HG03460 (cell line): ENCODE results near the gene FAM163B.

ENCODE experiments used
- ATAC-seq: cut with Tn5 transposase; IDR thresholded peaks from one replicate; pipeline ENCODE4 v1.9.1; 2021; ENCODE audit not compliant: unreplicated experiment

Gene FAM163B

DNA sequence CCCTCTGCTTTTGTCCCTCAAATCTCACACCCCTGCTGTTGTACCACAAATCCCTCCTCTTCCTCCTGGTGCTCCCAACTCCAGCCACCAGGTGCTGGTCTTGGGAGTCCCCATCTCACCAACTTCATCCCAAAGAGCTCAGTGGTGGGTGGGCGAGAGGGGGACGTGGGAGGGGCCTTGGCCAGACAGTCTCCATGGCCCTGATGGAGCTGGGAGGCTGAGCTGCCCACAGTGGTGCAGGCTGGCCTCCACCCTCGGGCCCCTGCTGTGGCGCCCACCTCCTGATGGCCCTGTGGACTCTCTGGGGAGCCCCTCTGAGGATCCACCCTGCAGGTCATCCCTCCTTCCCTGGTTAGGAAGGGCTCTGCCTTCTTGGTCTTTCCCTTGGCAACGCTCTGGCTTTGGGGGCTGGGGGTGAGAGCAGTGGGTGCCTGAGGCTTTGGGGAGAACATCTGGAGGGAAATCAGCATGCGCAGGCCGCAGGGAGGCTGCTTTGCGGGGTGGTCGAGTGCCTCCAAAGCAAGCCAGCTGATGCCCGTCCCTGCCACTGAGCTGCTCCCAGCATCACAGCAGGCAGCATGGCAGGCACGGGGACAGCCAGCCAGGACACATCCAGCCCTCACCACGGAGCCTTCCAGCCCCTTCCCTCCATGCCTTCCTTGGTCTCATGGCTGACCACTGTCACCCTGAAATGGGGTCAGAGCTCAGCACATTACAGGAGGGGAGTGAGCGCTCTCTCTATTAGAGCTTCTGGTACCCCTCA lies 7.6 kb upstream of the FAM163B start:
- ATAC-seq = no peak

DNA sequence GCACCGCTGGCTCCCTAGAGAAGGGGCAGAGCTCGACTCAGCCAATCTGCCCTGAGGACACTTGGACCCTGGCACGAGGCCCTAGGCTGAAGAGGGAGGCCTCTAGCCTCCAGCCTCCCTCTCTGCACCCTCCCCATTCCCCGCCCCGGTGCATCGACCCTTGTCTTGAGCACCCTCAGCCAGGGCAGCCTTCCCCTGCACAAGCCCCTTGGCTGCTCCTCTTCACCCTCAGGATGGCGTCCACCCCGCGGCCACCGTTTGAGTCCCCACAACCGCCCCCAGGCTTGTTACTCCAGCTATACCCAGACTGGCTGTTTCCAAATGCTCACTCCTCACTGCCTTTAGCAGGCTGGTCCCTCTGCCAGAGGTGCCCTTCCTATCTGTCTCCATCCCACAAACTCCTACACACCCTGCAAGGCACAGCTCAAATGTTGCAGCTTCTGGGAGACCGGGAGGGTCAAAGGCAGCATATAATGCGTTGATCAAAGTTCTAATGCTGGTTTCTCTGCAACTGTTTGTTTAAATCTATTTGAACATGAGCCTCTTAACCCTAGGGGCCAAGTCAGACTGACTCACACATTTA lies 6.5 kb upstream of the FAM163B start:
- no peak for ATAC-seq

DNA sequence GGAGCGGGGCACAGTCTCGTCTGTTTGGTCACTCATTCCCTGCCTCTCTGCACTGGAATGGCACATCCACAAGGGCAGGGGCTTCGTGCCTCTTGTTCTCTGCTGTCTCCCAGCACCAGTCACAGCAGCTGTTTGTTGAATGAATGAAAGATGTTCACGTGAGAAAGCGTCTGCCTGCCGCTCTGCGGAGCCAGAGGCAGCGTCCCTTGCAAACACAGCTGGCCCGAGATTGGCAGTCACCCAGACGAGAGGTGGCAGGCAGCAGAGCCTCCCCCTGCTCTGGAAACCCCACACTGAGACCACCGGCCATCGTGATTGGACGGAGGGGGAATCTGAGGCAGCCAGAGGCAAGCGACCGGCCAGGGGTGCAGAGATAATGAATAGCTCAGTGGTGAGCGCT lies 6.0 kb upstream of the FAM163B start:
- ATAC-seq = no peak

DNA sequence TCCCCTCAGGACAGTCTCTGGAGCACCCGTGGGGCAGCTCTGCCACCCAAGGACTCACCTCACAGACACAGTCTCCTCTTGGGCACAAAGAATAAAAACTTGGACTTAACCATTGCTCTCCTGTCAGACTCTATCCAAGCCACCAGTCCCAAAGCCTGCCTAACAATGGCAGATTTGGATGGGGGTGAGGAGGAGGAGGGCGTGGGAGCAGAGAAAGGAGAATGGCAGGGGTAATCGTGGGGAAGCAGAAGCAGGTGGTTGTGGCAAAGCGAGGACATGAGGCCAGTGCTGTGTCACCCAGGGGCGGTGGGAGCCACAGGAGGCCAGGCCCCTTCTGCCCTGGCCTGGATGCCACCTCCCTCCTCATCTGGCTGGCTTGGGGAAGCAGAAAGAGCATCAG lies 5.5 kb upstream of the FAM163B start:
- no peak for ATAC-seq

DNA sequence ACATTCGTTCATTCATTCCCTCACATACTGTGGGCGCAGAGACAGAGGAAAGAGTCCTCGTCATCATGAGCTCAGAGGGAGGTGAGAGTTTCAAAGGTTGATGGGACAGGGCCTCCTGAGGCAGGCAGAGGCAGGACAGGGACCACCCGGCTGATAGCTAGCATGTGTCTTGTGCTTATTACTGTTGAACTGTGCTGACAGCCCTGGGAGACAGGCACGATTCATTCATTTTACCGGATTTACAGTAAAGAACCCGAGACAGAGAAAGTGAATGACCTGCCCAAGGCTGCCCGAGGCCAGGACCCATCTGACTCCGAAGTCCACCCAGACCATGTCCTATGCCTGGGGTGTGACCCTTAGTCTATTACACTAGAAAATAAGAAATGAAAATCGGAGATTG lies 4.9 kb upstream of the FAM163B start:
- no peak for ATAC-seq

DNA sequence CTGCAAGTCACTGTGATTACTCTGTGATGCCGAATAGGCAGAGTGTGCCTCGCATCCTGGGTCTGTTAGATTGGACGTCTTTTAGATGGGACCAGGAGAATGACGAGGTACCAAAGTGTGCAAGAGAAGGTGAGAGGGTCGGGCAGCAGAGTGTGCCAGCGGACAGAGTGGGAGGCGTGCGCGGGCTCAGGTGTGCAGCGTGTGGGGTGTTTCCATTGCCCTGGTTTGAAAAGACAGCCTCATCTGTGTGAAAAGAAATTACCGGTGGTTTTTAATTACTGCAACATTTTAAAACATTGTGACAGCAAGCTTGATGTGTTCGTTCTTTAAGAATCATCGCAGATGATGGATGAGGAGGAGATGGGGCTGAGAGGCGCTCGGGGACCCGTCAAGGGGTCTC lies 4.2 kb upstream of the FAM163B start:
- no peak for ATAC-seq

DNA sequence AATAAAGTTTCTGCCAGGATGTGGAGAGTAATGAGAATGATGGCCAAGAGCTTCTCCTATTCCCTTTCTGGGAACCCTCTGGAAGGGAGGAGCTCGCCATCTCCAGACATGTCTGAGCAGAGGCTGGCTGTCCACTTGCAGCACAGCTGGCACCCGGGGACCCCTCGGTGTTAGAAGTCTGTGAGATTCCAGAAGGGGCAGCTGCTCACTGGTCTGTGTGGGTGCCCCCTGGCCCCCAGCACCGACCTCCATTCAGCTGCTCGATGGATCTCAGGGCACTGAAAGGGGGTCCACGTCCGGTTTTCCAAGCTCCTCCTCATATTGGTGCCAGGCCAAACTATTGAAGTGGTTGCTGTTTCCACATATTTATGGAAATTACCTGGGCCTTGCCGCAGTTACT lies 3.6 kb upstream of the FAM163B start:
- ATAC-seq = no peak

DNA sequence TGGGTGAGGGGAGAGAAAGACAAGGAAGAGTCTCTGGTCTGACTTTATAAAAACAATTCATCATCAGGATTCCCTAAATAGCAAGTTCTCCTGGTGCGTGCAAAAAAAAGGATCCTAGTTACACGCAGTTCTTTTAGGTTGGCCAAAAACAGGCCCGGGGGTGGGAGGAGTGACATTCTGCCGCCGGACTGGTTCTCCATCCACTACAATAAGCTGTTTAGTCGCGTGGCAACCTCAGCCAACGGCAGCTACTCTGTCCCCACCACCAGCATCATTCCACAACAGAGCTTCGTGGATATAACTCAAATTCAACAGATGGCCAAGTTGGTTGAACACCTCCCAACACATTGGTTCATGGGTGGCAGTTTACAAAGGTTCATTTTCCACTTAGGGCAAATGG lies 2.9 kb upstream of the FAM163B start:
- no peak for ATAC-seq

DNA sequence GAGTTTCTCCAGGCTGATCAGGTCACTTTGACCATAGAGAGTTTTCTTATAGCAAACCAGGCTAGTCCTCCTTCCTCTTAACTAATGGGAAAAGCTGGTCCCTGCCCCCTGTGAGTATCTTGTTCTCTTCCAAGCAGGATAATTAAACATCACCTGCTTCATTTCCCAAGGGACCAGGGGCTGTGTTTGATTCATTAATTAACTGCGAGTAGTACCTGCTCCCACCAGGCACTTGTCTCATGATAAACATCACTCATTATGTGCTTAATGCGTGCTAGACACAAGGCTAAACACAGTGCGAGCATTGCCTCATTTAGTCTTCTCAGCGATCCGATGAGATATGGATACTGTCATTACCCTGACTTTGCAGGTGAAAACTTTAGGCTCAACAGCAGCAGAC lies 1.7 kb upstream of the FAM163B start:
- ATAC-seq = no peak

DNA sequence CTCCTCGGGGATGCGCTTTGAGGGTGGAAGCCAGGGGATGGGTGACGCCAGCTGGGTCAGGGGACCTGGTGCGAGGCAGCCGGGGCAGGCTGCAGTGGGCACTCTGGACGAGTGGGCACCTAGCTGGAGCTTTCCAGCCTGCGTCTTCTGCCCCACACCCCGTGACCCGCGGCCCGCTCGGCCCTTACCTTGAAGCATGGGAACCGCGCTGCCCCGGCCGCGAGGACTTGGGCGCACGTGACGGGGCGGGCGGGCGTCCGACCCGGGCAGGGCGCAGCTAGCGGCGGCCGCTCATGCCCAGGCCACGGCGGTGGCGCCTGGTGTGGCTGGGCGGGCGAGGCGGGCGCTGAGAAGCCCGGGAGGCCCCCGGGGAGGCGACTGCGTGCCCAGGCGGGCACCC lies 300 bp downstream of the FAM163B start:
- no peak for ATAC-seq

DNA sequence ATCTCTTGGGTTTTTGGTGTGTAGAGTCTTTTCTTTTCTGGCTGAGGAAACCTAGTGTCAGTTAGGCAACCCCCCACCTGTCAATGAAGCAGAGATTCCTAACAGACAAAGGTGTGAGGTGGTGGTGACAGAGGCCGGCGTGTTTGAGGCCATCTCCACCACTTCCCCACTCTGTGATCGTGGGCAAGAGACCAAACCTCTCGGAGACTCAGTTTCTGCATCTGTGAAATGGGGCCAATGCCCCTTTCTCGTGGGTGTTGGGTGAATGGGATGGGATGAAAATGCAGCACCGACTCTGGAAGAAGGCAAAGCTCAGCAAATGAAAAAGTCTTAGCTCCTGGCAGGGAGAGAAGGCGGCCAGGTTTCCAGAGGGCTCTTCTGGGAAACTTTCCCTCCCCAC lies 807 bp downstream of the FAM163B start:
- no peak for ATAC-seq

DNA sequence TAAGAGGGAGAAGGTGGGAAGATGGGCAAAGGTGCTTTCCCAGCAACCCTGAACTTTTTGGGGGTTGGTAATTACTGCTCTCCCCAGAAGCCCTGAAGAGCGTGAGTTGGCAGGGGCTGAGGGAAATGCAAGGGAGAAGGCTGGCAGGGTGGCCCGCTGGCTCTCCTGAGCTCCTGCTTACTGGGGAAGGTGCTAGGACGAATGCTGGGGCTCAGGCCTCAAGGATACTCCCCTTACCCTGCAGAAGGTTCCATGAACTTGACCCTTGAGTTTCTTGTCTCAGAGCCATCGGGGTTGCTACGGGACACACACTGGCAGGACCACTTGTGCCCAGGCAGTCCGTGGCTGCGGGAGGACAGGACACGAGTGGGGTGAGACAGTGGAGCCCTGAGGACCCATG lies 1.2 kb downstream of the FAM163B start:
- no peak for ATAC-seq

DNA sequence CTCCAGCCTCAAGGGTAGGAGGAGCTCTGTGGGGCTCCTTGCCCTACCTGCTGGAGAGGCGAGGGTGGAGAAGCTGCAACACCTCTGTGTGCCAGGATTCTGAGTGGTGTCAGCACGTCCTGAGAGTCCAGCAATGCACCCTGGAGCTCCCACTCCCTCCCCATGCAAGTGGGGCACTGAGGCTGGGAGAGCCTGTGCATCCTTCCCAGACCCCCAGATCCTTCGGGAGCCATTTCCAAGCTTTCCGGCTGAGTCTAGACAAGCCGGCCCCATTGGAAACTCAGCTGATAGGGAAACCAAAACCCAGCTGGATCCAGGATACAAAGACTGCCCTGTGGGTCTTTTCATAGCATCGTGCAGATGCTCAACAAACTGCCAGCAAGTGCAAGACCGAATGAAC lies 1.8 kb downstream of the FAM163B start:
- ATAC-seq = no peak

DNA sequence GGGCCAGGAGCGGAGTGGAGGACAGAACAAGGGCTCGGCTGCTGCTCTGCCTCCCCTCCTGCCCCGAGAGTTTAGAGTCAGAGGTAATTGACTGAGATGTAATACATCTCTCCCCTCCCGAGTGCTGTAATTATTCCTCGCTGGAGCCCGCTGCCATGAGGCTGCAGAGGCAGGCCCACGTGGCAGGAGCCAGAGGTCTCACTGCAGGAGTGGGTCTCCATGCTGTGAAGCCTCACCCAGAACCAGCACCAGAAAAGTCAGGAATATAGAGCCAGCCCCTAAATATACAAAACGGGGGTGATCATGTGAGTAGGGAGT lies 2.5 kb downstream of the FAM163B start:
- ATAC-seq = no peak

DNA sequence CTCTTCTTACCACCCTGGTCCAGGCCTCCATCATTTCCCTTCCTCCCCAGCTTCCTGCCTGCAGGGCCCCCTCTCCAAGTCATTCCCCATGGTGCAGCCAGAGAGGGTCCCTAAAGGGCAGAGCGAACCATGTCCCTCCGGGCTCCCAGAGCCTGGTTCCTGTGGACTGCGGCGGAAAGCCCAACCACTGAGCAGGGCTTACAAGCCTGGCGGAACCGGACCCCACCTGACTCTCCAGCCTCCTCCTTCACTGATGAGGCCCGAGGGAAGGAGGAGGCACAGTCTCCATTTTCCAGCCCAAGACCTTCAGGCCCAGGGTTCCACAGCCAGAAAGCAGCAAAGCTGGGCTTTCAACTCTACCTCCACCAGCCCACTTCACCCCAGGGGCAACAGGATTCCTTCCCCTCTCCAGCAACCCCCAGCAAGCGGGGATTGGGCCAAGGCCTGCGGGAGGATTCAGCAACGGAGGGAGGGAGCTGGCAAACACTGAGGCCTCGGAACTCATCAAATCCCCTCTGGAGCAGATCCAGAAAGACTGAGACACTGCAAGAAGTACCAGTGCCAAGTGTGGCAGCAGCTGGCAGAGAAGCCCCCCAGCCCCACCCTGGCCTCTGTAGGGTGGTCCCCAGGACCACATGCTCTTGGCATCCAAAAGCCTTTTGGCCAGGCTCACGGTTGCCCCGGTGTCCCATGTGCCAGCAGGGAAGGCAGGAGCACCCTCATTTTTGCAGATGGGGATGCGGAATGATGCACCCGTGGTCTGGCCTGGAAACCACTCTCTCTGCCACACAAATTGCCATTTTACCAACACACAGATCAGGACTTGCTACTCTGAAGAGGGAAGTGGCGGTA lies 3.1 kb downstream of the FAM163B start:
- ATAC-seq = no peak

DNA sequence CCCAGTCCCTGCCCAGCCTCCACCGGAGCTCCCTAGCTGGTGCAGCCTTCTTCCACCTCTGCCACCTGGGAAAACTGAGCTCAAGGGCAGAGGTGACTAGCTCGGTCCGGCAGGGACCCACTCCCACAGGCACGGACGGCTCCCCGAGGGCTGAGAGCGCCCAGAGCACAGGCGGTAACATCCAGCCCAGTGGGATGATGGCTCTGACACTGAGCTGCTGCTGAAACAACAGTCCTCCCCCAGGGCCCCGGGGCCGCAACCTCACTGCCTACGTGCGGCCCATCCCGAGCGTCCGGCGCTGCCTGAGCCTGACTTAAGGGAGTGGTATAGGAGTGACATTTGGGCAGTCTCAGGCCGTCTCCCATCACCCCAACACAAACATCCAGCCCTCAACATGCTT lies 3.7 kb downstream of the FAM163B start:
- no peak for ATAC-seq

DNA sequence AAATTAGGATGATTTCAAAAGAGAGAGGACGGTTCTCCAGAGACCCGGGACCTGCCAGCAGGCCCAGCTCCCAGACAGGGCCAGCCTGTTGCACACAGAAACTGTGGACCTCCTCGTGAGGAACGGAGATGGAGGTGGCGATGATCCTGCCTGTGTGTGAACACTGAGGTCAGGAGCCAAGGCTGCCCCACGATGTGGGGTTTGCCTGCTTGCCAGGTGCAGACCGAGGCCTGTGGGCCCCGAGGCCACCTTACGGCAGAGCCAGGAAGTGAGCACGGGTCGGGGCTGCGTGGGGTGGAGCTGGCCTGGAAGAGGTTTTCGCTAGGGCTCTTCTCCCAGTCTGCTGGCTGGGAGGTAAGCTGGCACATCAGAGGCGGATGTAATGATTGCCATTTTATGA lies 4.3 kb downstream of the FAM163B start:
- no peak for ATAC-seq

DNA sequence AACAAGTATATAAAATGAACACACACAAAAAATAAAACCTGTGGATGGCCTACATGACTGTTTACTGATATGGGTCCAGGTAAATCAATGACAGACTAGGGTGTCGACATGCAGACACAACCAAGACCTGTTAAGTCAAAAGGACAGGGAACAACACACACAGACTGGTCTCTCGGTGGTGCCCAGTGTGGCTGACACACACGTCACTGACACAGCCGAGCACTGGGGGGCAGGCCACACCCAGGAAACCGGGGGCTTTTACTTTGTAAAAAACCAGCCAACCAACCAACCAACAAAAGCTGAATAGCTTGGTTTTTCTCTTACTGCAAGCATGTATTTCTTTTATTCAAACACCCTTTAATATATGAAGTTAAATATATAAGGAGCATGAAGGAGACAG lies 5.0 kb downstream of the FAM163B start:
- no peak for ATAC-seq

DNA sequence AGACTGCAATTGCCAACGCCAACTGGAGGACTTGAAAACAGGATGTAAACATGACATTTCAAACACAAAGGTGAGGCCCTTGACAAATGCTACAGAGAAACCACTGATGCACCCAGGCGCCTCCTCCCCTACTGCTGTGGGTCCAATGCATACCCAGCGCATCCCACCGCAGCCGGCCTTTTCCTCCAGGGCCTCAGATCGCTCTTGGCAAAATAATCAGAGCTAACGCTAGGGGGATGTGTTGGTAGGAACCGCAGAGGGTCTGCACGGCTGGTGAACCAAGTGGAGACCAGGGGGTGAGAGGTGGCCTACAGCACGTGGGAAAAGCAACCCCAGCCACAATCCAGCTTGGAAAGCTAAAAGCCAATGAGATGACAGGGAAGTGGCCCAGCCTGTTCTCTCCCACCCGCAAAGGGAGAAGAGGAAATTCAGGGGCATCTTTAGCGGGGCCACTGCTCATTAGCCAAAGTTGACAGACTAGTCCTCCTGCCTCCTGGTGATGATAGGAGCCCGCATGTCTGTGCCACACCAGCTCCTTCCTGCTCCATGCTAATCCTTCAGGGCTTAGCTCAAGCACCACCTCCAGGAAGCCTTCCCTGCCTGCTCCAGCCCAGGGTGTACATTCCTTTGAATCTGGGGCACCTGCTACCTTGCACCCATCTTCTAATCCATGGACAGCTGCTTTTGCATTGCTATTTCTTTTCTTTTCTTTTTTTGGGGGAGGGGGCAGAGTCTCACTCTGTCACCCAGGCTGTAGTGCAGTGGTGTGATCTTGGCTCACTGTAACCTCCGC lies 5.9 kb downstream of the FAM163B start:
- ATAC-seq = no peak

DNA sequence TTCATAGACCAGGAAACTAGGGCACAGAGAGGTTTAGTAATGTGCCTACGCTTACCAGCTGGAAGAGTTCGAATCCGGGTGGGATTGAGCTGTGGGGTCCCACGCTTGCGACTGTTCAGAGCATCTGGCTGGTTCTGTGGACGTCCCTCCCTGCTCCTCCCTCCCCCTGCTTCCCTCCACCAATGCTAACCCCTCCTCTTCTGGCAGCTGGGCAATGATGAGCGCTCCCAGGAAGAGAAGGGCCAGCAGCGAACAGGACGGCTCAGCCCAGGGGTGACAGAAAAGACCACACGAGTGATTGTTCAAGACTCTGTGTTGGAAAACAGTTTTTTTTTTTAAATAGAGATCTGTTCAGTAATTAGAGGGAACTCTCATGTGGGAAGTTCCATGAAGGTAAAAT lies 6.9 kb downstream of the FAM163B start:
- ATAC-seq = no peak

DNA sequence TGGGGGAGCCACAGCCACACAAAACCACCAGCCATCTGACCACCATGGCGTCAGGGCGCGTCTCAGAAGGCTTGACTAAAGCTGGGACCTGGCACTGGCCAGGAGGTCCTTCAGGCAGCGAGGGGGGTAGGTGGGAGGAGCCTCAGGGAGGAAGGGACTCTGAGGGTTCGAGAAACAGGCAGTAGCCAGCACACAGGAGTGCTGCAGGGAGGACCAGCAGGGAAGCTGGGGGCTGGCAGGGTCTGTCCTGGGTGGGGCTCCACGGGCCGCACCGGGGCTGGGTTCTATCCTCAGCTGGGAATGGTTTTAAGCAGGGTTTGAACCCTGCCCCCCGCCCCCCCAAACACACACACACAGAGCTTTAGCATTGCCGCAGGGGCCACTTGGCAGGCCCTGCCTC lies 7.4 kb downstream of the FAM163B start:
- ATAC-seq = no peak

DNA sequence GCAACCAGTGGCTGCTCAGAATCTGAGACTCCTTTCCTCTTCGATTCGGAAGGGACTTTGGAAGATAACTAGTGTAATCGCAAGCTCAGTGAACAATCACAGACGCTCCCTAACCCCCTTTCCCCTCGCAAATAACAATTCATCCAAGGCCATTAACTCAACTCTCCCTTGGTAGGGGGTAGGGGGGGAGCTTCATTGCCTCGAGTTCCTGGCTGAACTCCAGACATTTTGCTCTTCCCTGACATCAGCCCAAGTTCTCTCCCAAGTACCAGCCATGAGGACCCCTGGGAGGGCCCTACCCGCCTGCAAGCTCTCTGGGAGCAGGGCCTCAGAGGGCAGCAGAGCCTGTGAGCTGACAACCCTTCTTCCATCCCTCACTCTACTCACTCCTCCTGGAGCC lies 8.4 kb downstream of the FAM163B start:
- ATAC-seq = no peak
